HCT116 (cell line): ENCODE measurements around the gene CBR1. TPM values are rescaled to one million over a fixed set of nuclear protein-coding genes. Genes with fewer than 3 reads are reported as not detected.

Source experiments
- ATAC-seq: fragments of 200-7000 bp; cut with Tn5 transposase; 2 replicates; pipeline ENCODE4 v1.9.1; 2020; ENCODE audit warnings: mild to moderate bottlenecking, moderate library complexity
- BruUV-seq: library from RNA; stranded (reverse); fragments of 400-500 nt; replicated peaks from 2 replicates; lab custom pipeline; 2021; lab: Mats Ljungman, UMichigan
- CTCF ChIA-PET: fragments of 300-600 bp; sonication (Branson Sonifier 250); formaldehyde crosslinking; loops from one replicate; lab custom pipeline; 2021; ENCODE audit warnings: antibody characterized with exemption; lab: Charles Lee
- POLR2A ChIA-PET: fragments of 300-600, 350-600 bp; sonication (Branson Sonifier 250); formaldehyde crosslinking; loops from one replicate; lab custom pipeline; 2021; ENCODE audit warnings: antibody characterized with exemption; lab: Charles Lee
- RAD21 ChIA-PET, 2 experiments: fragments of 300-600 bp; sonication (Branson Sonifier 250); formaldehyde crosslinking; loops; one replicate each; lab custom pipeline; 2023; ENCODE audit warnings: low total read pairs in 2 of 2; ENCODE audit not compliant: uncharacterized antibody in 2 of 2, unreplicated experiment in 2 of 2, low non-redundant PET in 1 of 2; lab: Charles Lee
- DNase-seq: peaks from one replicate; pipeline ENCODE4 v3.0.0-alpha.2; 2010; ENCODE audit warnings: low read depth, low spot score
- H2AFZ ChIP-seq: fragments of 200-600 bp; shearing (Covaris generic), sonication (generic); 2 replicates; pipeline ENCODE4 v1.6.1; 2017; ENCODE audit warnings: low read depth, mixed run types, mixed read lengths, antibody characterized with exemption, low read length; ENCODE audit not compliant: poor library complexity, severe bottlenecking
- H3K27ac ChIP-seq: 2 replicates; pipeline ENCODE4 v1.5.1; 2012; ENCODE audit warnings: low read depth, low read length
- H3K27me3 ChIP-seq: fragments of 200-600 bp; sonication (generic); 2 replicates; pipeline ENCODE4 v1.6.1; 2016; ENCODE audit warnings: mixed run types, low read length, mixed read lengths; ENCODE audit not compliant: insufficient read depth
- H3K36me3 ChIP-seq, 2 experiments: fragments of 200-500 bp in 1 of 2; fragments of 200-600 bp in 1 of 2; sonication (Bioruptor generic) in 1 of 2; sonication (generic) in 1 of 2; 2 replicates each; pipeline versions ENCODE4 v1.5.1 to v1.6.1; 2014 to 2016; ENCODE audit warnings: low read length in 2 of 2, inconsistent platforms in 1 of 2, mixed read lengths in 1 of 2, mixed run types in 1 of 2; ENCODE audit not compliant: insufficient read depth in 2 of 2, control insufficient read depth in 1 of 2
- H3K4me1 ChIP-seq, 2 experiments: fragments of 200-600 bp in 1 of 2; sonication (generic) in 1 of 2; 2 replicates each; pipeline versions ENCODE4 v1.5.1 to v1.6.1; 2012 to 2017; ENCODE audit warnings: low read length in 2 of 2, inconsistent platforms in 1 of 2, mild to moderate bottlenecking in 1 of 2, mixed read lengths in 1 of 2, mixed run types in 1 of 2, moderate library complexity in 1 of 2; ENCODE audit not compliant: insufficient read depth in 2 of 2, control insufficient read depth in 1 of 2
- H3K4me2 ChIP-seq: fragments of 200-600 bp; sonication (generic); 2 replicates; pipeline ENCODE4 v1.6.1; 2017; ENCODE audit warnings: mixed run types, low read length, mixed read lengths
- H3K4me3 ChIP-seq, 2 experiments: fragments of 200-600 bp in 1 of 2; sonication (generic) in 1 of 2; replicated peaks in 1 of 2; 2 replicates each; pipeline ENCODE4 v1.5.1; 2011 to 2016; ENCODE audit warnings: low read length in 2 of 2, control low read depth in 1 of 2, low read depth in 1 of 2, mild to moderate bottlenecking in 1 of 2, mixed read lengths in 1 of 2, mixed run types in 1 of 2
- H3K79me2 ChIP-seq: fragments of 200-600 bp; sonication (generic); 2 replicates; pipeline ENCODE4 v1.6.1; 2017; ENCODE audit warnings: mild to moderate bottlenecking, mixed run types, low read length, moderate library complexity, mixed read lengths; ENCODE audit not compliant: insufficient read depth
- H3K9ac ChIP-seq: fragments of 200-600 bp; sonication (generic); 2 replicates; pipeline ENCODE4 v1.6.1; 2016; ENCODE audit warnings: low read length, mixed read lengths
- H3K9me2 ChIP-seq: fragments of 200-600 bp; sonication (generic), shearing (Covaris generic); 2 replicates; pipeline ENCODE4 v1.6.1; 2017; ENCODE audit warnings: mixed run types, mild to moderate bottlenecking, moderate library complexity; ENCODE audit not compliant: insufficient read depth
- H3K9me3 ChIP-seq, 2 experiments: fragments of 200-500 bp in 1 of 2; fragments of 200-600 bp in 1 of 2; sonication (Bioruptor generic) in 1 of 2; sonication (generic) in 1 of 2; 2 replicates each; pipeline ENCODE4 v1.6.1; 2014 to 2017; ENCODE audit warnings: low read length in 2 of 2, mixed read lengths in 2 of 2, inconsistent platforms in 1 of 2, low read depth in 1 of 2, mild to moderate bottlenecking in 1 of 2, mixed run types in 1 of 2, moderate library complexity in 1 of 2; ENCODE audit not compliant: control insufficient read depth in 1 of 2, insufficient read depth in 1 of 2
- H4K20me1 ChIP-seq: fragments of 200-600 bp; sonication (generic), shearing (Covaris generic); 2 replicates; pipeline ENCODE4 v1.6.1; 2017; ENCODE audit warnings: mixed run types, mild to moderate bottlenecking, moderate library complexity; ENCODE audit not compliant: insufficient read depth
- CBX3 ChIP-seq: IDR thresholded peaks from 2 replicates; pipeline ENCODE4 v1.6.1; 2012; ENCODE audit warnings: low read depth
- EGR1 ChIP-seq: IDR thresholded peaks from 2 replicates; pipeline ENCODE4 v1.6.1; 2012; ENCODE audit warnings: low read depth
- EZH2 ChIP-seq: fragments of 200-600 bp; sonication (generic); IDR thresholded peaks from 2 replicates; pipeline ENCODE4 v1.6.1; 2017; ENCODE audit warnings: antibody characterized with exemption, mixed run types
- FOSL1 ChIP-seq: IDR thresholded peaks from 2 replicates; pipeline ENCODE4 v1.6.1; 2012; ENCODE audit warnings: low read depth
- REST ChIP-seq: IDR thresholded peaks from 2 replicates; pipeline ENCODE4 v1.6.1; 2012; ENCODE audit warnings: low read depth
- SIN3A ChIP-seq: IDR thresholded peaks from 2 replicates; pipeline ENCODE4 v1.6.1; 2012; ENCODE audit warnings: low read depth
- SP1 ChIP-seq: IDR thresholded peaks from 2 replicates; pipeline ENCODE4 v1.6.1; 2012; ENCODE audit warnings: low read depth
- TCF7L2 ChIP-seq: IDR thresholded peaks from 2 replicates; pipeline ENCODE4 v1.7.0; 2011; ENCODE audit warnings: borderline replicate concordance, inconsistent platforms; ENCODE audit not compliant: insufficient read depth, insufficient read length; ENCODE audit errors: extremely low read depth
- YY1 ChIP-seq: IDR thresholded peaks from 2 replicates; pipeline ENCODE4 v1.6.1; 2011; ENCODE audit warnings: low read length, low read depth, moderate library complexity, mild to moderate bottlenecking; ENCODE audit not compliant: insufficient replicate concordance; ENCODE audit errors: extremely low read depth
- ZBTB33 ChIP-seq: IDR thresholded peaks from 2 replicates; pipeline ENCODE4 v1.6.1; 2011; ENCODE audit warnings: mild to moderate bottlenecking, low read length, moderate library complexity; ENCODE audit not compliant: insufficient replicate concordance; ENCODE audit errors: extremely low read depth
- ZFX ChIP-seq: fragments of 450-650 bp; IDR thresholded peaks from 2 replicates; pipeline ENCODE4 v1.6.1; 2017
- ZNF274 ChIP-seq: fragments of 200-500 bp; sonication (Bioruptor generic); IDR thresholded peaks from 2 replicates; pipeline ENCODE4 v1.6.1; 2014; ENCODE audit warnings: mild to moderate bottlenecking, low read depth, low read length, inconsistent platforms
- intact Hi-C: fragments of 100-400 bp; cut with micrococcal nuclease; formaldehyde crosslinking; loops from 2 replicates; pipeline ENCODE4 v1.10.0; 2022
- total RNA-seq: library from RNA; stranded (reverse); gene quantifications from one replicate; pipeline ENCODE4 v1.2.1, GENCODE V29; 2021; ENCODE audit not compliant: unreplicated experiment
- TF ChIP-seq, protein P1 (sequence below): IDR thresholded peaks from 2 replicates; pipeline ENCODE4 v1.6.1; 2012

CBR1 gene
- total RNA-seq, 1 experiment from 2014 or later = 0.91 TPM

DNA sequence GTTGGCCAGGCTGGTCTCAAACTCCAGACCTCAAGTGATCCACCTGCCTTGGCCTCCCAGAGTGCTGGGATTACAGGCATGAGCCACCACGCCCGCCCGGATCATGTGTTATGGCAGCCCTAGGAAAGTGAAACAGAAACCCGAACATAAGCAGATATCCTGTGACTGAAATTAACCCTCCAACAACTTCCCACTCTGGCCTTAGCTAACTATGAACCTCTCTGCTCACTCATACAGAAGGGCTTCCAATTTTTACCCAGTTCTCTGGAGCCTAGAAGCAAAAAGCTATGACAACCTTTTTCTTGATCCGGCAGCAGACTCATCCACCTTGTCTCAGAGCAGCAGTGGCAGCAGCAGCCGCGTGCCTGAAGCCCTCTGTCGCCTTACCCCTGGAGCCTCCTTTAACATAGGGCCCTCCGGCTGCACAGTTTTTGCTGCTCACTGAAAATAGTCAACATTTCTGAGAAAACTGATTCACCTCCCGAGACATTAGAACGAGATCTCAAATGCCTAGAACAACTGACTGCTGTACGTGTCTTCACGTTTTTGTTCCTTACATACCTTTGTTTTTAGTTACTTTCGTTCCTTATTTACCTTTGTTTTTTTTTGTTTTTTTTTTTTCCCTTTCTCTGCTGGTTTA, 9.3 kb downstream of the CBR1 start:
- ATAC-seq = no peak
- no peak overlapping the region for H3K27ac ChIP-seq
- ChIA-PET CTCF (no interaction called here), RAD21 (no interaction called here), POLR2A (no interaction called here)
- H3K4me1 ChIP-seq = no peaks in the 10 kb centered on the region
- H3K9ac ChIP-seq = no peak overlapping the region
- intact Hi-C loops = no loop called here
- no peak overlapping the region for H3K4me3 ChIP-seq
- H2AFZ ChIP-seq = no peak overlapping the region
- H3K4me2 ChIP-seq = no peak overlapping the region
- TF ChIP-seq, protein P1, sequence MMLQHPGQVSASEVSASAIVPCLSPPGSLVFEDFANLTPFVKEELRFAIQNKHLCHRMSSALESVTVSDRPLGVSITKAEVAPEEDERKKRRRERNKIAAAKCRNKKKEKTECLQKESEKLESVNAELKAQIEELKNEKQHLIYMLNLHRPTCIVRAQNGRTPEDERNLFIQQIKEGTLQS = no peak
- TF ChIP-seq EGR1 = no peak
- TF ChIP-seq TCF7L2 = no peak
- no peak for TF ChIP-seq YY1
- no peak for TF ChIP-seq SP1
- no peak for TF ChIP-seq CBX3
- TF ChIP-seq REST = no peak
- TF ChIP-seq ZNF274 = no peak
- no peak for TF ChIP-seq FOSL1
- no peak for TF ChIP-seq EZH2
- TF ChIP-seq ZFX = no peak
- no peak for TF ChIP-seq ZBTB33
- no peak for TF ChIP-seq SIN3A
- no peaks in the 10 kb centered on the region for H3K36me3 ChIP-seq
- H4K20me1 ChIP-seq = no peaks in the 10 kb centered on the region
- H3K27me3 ChIP-seq = no peaks in the 10 kb centered on the region
- H3K9me3 ChIP-seq = no peaks in the 10 kb centered on the region
- DNase-seq = no peak
- H3K9me2 ChIP-seq = no peaks in the 10 kb centered on the region
- no TSS peak for BruUV-seq
- no peaks in the 10 kb centered on the region for H3K79me2 ChIP-seq
